Left kidney (tissue), 2 donors: ENCODE measurements around the gene FSTL3. TPM values are rescaled to one million over a fixed set of nuclear protein-coding genes. Genes with fewer than 3 reads are reported as not detected.
"Not testable (repeated sequence)": the region's sequence is repeated elsewhere in the genome, so short reads cannot be mapped to it uniquely, and the experiment has no call there.

Experiments used
- DNase-seq: peaks from one replicate; pipeline ENCODE4 v3.0.0-alpha.2; 2013
- polyA plus RNA-seq: library from polyadenylated mRNA; unstranded; fragments of 120-200 nt; gene quantifications from one replicate; pipeline ENCODE4 v1.2.1, GENCODE V29; 2013; ENCODE audit not compliant: insufficient read length

FSTL3 gene
- polyA plus RNA-seq, 1 donor = 15.2 TPM

DNA sequence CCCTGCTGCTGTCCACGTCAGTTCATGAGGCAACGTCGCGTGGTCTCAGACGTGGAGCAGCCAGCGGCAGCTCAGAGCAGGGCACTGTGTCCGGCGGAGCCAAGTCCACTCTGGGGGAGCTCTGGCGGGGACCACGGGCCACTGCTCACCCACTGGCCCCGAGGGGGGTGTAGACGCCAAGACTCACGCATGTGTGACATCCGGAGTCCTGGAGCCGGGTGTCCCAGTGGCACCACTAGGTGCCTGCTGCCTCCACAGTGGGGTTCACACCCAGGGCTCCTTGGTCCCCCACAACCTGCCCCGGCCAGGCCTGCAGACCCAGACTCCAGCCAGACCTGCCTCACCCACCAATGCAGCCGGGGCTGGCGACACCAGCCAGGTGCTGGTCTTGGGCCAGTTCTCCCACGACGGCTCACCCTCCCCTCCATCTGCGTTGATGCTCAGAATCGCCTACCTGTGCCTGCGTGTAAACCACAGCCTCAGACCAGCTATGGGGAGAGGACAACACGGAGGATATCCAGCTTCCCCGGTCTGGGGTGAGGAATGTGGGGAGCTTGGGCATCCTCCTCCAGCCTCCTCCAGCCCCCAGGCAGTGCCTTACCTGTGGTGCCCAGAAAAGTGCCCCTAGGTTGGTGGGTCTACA, 6.6 kb downstream of the FSTL3 start:
- DNase-seq = no peak

DNA sequence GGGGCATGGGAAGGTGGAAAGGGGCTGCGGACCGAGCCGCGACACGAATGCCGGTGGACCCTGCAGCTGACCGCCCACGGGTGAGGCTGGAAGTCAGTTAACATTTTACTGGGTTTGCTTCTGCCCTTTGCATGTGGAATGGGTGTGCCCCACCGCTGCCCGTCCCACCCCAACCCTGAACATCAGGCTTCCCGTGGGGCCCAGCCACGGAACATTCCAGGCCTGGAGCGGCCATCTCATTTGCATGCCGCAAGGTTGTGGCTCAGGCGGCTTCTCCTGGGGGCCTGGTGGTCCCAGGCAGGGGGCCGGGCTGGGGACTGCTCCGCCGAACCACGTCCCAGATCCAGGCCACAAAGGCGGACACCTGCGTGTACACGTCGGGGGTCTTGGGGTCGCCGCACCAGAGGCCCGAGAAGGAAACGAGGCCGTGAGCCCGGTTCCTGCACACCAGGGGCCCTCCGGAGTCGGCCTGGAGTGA, 9.3 kb downstream of the FSTL3 start:
- no peak for DNase-seq

DNA sequence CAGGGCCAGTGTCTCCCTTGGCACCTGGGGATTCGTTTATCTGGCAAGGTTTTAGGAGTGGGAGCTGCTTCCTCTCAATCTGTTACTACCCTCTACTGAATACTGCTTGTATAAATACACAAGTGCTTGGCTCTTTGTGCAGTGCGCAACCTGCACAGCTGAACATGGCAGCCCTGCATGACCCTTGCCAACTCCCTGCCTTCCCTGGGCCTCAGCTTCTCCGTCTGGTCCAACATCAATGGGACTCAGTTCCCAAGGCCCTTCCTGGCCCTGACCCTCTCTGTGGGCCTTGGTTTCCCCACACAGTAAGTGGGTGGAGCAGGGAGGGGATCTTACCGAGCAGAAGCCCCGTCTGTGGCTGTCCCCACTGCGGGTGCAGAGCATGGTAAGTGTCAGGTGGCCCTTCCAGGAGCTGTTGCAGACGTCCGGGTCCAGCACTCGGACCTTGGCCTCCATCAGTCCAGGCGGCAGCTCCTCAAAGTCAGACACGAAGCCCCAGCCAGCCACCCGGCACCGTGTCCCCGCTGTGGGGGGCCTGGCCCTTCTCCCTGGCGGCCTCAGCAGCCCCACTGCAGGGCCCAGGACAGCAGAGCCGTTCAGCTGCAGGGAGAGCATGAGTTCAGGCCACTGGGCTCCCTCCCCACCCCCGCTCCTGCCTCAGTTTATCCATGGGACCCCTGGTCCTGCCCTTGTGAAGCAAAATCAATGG, 10.6 kb downstream of the FSTL3 start:
- DNase-seq = no peak

DNA sequence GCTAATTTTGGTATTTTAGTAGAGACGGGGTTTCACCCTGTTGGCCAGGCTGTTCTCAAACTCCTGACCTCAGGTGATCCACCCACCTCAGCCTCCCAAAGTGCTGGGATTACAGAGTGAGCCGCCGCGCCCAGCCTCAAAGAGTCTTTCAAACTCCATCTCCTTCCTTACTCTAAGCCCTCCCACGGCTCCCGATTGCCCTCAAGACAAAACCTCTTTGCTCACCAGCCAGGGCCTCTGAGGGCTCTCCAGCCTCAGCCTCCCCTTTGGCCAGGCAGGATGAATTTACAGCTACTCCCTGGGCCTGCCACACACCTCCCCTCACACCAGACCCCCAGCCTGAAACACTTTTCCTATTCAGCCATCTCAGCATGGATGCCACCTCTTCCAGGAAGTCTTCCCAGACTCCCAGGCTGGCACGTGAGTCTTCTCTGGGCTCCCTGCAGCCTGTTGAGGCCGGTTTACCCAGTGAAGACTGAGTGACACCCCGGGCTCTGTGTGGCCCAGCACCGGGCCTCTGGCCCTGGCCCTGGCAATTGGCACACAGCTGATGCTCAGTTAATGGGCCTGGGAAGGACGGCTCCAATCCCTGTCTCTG, 11.5 kb downstream of the FSTL3 start:
- DNase-seq = no peak

DNA sequence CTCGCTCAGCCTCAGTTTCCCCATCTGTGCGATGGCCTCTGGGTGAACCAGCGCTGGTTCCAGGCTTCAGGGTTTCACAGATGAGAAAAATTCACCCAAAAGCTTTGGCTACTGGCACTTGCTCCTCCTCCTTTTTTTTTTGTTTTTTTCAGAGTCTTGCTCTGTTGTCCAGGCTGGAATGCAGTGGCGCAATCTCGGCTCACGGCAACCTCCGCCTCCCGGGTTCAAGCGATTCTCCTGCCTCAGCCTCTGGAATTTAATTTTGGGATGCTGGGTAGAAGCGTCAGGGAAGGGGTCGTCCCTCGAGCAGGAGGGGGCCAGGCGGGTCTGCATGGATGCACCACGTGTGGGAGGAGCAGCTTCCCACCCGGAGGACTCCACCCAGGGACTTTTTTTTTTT, 12.0 kb downstream of the FSTL3 start:
- no peak for DNase-seq

DNA sequence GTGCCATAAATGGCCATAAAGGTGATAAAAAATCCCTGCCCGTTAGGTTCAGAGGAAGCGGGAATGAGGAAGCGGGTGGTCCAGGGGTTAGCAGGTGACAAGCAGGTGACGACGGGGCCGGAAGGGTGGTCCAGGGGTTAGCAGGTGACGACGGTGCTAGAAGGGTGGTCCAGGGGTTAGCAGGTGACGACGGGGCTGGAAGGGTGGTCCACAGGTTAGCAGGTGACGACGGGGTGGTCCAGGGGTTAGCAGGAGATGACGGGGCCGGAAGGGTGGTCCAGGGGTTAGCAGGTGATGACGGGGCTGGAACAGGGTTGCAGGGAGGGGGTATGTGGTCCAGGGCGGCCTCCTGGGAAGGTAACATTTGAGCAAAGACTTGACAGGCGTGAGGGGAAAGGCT, 12.8 kb downstream of the FSTL3 start:
- DNase-seq = no peak

DNA sequence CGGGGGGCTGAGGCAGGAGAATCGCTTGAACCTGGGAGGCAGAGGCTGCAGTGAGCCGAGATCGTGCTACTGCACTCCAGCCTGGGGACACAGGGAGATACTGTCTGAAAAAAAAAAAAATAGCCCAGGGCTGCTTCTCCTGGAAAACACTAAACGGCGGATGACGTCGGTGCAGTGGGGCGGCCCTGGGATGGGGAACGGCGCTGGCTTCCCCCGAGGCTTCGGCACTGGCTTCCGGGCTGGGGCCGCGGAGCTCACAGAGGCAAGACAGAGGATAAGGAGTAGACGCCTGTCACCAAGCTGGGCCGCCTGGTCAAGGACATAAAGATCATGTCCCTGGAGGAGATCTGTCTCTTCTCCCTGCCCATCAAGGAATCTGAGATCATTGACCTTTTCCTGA, 14.0 kb downstream of the FSTL3 start:
- no peak for DNase-seq

DNA sequence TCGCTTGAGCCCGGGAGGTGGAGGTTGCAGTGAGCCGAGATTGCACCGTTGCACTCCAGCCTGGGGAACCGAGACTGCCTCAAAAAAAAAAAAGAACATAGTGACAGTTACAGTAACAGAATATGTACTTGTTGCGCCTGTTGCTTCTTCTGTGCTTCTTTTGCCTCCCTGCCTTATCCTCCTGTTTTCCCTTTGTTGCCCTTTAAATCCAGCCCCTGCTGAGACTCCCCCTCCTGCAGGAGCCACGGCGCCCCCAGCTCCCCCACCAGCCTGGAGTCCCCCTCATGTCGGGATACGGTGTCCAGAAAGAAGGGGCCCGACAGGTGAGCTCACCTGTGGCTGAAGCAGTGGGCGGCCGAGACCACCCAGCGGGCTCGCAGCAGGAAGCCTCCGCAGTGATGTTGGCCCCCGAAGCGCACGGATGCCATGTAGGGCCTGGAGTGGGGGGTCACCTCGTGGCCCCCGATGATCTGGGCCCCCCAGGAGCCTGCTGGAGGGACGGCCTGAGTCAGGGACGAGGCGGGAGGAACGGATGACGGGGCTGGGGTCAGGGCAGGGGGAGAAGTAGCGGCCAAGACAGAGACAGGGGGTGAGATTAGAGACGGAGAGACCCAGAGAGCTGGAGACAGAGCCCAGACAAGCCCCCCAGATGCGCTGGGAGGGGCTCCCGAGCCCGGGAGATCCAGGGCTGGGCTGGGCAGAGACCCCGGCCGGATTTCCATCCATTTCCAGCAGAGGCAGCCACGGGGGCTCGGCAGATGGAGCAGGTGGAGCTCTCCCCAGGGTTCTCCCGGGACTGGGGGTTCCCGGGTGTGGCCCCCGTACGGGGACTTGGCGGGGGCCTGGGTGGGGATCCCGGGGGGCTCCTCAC, 18.5 kb downstream of the FSTL3 start:
- no peak for DNase-seq

DNA sequence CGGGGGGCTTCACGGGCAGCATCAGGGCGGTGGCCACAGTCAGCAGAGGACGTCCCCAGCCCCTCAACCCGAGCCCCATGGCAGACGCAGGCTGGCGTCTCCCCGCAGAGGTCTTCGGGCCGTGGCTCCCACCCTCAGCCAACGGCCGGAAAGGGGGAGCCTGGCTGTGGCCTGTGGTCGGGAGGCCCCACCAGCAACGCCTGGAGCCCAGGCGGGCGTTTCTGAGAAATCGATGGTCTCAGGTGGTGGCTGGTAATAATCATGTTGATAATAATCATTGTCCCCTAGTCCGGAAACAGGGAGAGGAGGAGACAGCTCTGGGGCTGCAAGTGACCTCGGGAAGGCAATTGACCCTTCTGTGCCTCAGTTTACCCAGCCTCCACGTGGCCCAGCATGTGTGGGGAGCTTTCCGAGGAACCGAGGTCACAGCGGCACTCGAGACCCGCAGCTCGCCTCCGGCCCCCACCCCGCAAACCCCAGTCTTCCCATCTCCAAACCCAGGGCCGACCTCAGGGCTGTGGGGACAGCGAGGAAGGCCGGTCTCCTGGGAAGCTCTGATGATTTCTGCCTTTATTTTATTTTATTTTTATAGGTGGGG, 19.3 kb downstream of the FSTL3 start, which contains the start of gene PRSS57:
PRSS57 (minus strand) TSS at position 101 of the 598 bp plus-strand sequence; CDS start at position 79, 22 bp downstream.
- no peak for DNase-seq

DNA sequence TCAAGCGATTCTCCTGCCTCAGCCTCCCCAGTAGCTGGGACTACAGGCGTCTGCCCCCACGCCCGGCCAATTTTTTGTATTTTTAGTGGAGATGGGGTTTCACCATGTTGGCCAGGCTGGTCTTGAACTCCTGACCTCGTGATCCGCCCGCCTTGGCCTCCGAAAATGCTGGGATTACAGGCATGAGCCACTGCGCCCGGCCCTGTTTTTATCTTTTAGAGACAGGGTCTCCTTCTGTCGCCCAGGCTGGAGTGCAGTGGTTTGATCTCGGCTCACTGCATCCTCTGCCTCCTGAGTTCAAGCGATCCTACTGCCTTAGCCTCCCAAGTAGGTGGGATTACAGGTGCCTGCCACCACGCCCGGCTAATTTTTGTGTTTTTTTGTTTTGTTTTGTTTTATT, 22.3 kb downstream of the FSTL3 start:
- DNase-seq = not testable (repeated sequence)

DNA sequence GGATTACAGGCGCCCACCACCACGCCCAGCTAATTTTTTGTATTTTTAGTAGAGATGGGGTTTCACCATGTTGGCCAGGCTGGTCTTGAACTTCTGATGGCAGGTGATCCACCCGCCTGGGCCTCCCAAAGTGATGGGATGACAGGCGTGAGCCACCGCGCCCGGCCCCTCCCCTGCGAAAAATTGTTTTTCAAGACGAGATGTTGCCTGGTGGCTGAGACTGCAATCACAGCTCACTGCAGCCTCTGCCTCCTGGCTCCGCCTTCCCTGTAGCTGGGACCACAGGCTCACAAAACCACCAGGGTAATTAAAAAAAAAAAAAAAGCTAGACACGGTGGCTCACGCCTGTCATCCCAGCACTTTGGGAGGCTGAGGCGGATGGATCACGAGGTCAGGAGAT, 23.7 kb downstream of the FSTL3 start:
- not testable (repeated sequence) for DNase-seq

DNA sequence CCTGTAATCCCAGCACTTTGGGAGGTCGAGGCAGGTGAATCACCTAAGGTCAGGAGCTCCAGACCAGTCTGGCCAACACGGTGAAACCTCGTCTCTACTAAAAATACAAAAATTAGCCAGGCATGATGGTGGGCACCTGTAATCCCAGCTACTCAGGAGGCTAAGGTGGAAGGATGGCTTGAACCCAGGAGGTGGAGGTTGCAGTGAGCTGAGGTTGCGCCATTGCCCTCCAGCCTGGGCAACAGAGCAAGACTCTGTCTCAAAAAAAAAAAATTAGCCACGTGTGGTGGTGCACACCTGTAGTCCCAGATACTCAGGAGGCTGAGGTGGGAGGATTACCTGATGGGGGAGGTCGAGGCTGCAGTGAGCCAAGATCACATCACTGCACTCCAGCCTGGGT, 26.7 kb downstream of the FSTL3 start:
- DNase-seq = not testable (repeated sequence)

DNA sequence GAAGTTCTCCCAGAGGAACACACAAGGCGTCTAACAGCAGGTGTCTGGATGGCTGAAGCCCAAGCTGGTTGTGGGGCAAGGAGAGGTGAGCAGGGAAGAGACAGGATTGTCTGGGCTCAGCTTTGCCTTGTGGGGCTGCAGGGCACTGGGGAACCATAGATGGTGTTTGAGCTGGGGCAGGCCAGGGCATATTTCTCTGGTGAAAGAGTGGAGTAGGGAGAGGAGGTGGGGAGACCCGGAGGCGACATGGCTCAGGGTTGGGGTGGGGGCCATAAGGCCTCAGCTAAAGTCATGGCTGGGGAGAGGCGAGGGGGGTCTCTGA, 27.1 kb downstream of the FSTL3 start:
- no peak for DNase-seq

DNA sequence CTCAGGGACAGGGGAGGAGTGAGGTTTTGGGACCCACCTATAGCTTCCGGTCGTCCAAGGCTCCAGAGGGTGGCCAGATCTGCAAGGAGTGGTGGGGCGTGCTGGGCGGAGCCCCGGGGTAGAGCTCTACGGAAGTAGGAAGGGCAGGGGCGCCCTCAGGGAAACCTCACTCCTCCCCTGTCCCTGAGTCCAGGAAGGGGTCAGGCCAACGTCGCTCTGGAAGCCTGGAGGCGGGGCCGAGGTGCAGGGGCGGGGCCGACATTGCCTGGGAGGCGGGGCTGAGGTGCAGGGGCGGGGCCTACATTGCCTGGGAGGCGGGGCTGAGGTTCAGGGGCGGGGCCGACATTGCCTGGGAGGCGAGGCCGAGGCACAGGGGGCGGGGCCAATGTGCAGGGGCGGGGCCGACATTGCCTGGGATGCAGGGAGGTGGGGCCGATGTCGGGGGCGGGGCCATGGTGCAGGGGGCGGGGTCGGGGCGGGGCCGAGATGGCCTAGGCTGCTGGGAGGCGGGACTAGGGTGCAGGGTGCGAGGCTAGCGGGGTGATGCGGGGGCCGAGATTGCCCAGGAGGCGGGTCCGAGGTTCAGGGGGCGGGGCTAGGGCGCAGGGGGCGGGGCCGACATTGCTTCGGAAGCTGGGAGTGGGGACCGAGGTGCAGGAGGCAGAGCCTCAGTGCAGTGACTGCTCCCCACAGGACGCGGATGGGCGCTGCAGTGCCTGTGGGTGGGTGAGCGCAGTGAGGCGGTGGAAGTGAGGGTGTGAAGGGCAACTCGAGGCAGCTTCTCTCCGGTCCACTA, 27.7 kb downstream of the FSTL3 start:
- DNase-seq = no peak

DNA sequence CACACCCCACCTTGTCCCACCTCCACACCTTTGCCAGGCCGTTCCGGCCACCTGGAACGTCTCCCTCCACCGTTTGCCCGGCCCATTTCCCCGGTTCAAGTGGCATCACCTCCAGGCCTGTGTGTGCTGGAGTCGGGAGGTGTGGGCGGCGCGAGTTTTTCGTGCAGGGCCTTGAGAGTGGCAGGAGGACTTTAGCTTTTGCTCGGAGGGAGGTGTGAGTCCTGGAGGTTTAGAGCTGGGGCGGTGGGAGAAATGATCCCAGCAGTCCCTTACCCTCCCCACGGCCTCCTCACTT, 28.2 kb downstream of the FSTL3 start:
- DNase-seq = no peak

DNA sequence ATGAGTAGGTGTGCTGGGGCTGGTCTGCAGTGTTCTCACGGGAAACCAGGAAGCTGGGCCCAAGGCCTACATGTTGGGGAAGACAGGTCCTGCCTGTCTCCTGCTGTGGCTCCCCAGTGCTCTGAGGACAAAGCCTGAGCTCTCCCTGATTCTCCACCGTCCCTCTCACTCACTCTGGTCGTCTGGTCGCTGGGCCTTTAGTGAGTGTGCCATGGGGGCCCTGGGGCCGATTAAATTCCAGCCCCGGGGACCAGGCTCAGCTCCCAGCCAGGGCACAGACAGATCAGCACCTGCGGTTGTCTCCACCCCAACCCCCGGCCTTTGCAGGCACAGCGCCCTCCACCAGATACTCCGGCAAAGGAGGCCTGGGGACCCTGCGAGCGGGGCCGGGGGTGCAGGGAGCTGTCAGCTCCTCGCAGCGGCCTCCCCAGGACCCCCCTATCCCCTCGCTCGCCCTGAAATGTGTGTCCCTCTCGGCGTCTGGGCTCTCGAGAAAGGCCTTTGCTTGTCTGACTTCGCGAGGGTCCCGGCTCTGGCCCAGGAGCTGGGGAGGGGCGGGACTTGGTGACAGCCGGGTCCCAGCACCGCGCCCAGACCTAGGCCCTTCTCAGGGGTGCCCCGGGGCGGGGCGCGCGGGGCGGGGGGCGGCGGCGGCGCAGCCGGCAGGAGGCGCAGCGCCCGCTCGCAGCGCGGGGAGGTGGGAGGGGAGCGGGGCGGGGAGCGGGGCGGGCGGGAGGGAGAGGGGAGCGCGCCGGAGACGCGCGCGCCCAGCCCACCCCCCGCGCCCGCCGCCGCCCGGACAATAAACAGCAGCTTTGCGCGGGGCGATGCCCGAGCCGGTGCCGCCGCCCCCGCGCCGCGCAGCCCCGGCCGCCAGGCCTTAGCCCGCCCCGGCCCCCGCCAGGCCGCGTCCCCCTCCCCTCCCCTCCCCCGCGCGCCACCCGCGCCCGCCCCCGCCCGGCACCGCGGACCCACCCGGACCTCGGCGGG, 32.3 kb downstream of the FSTL3 start, which contains the start of gene PALM:
PALM (plus strand) TSS at position 782 of the 990 bp plus-strand sequence. CDS start 212 bp downstream, outside the sequence.
- DNase-seq = no peak

DNA sequence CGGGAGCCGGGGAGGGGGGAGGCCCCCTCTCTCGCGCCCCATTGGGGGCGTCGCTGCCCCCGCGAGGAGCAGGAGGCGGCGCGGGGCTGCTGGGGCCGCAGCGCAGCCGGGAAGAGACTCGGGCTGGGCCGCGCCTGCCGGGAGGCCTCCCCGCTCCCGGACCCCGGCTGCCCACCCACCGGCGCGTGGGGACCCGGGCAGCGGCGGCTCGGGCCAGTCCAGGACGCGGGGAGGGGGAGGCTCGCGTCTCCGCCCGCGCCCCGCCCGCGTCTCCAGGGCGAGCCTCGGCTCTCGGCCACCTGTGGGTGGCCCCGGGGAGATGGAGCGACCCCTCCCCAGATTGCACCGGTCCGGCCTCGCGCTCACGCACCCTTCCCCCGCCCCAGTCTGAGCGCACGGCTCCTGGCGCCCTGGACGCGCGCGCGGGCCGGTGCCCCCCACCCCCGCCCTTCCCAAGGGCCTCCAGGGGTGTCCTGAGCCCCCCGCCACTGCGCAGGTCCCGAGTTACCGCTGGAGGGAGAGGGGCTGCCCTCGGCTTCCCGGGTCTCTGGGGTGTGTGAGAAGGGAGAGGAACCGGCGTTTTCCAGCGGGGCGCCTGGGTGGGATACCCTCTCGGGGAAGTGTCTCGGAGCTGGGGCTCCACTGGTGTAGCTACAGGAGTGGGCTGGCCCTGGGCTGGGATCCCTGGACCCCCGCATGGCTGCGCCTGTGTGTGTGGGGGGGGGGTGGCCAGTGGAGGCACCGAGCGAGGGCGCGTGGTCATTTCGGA, 33.2 kb downstream of the FSTL3 start:
- DNase-seq = no peak

DNA sequence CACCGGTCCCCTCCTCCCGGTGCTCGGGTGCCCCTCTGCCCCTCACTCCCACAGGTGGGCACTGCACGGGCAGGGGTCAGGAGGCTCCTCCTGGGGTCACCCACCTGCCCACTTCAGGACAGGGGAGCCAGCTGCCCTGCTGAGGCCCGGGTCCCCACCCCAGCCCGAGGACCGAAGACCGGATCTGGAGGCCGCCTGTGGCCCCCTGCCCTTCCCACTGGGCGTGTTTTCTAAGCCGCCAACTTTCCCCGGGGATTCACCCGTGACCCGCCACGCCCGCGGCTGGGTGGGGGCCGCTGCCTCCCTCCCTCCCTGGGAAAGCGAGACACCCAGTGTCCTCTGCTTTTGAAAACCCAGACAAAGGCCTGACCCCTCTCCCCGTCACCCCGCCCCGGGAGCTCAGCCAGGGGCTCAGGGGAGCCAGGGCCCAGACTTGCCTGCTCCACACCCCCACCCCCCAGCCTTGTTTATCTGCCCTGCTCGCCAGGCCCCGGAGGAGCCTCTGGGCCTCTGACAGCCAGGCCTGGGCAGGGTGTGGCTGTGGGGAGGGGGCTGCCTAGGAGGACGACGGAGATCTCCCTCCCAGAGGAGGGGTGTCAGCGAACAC, 33.9 kb downstream of the FSTL3 start:
- DNase-seq = no peak

DNA sequence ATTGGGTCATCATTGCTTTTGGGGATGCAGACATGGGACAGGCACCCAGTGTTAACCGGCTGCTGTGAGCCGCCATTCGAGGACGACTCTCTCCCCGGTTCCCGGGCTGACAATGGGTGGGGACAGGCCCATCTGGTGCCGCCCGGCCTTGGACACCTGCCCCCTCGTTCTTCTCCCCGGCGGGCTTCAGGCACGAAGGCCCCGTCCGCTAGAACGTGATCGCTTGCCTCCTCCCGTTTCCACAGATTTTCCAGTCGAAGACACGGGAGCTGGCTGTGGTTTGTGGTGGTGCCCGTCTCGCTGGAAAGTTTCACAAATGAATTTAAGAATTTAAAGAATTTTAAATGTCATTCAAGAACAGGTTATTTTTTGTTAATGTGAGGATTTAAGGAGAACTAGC, 34.6 kb downstream of the FSTL3 start:
- no peak for DNase-seq
